ENCODE measurements around the gene PYGB.
A peak's percentile ranks its signal among the peaks of the same experiment; 100 is the strongest.
"Not testable (repeated sequence)": the region's sequence is repeated elsewhere in the genome, so short reads cannot be mapped to it uniquely, and the experiment has no call there.

The PYGB gene

DNA sequence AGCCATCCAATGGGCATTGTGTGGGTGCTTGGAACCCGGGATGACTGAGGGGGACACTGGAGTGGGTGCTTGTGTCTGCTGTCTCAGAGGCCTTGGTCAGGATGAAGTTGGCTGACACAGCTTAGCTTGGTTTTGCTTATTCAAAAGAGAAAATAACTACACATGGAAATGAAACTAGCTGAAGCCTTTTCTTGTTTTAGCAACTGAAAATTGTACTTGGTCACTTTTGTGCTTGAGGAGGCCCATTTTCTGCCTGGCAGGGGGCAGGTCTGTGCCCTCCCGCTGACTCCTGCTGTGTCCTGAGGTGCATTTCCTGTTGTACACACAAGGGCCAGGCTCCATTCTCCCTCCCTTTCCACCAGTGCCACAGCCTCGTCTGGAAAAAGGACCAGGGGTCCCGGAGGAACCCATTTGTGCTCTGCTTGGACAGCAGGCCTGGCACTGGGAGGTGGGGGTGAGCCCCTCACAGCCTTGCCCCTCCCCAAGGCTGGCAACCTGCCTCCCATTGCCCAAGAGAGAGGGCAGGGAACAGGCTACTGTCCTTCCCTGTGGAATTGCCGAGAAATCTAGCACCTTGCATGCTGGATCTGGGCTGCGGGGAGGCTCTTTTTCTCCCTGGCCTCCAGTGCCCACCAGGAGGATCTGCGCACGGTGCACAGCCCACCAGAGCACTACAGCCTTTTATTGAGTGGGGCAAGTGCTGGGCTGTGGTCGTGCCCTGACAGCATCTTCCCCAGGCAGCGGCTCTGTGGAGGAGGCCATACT, 49.4 kb downstream of the PYGB start:
- DNase-seq: no peak

DNA sequence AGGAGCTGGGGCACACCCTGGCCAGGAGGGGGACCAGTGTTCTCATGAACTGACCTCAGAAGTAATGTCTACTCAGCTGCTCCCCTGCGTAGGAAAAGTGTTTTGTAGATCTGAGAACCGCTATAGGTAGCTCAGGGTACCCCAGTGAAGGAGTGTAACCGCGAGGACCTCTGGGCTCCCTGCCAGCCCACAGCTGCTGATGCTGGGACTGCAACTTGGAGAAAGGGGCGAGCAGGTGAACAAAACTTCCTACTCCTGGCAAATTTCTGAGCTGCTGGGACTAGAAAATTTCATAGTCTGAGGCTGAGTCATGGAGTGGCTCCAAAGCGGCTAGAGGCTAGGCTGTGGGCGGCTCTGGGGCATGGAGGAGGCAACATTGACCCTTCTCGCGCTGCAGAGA, 51.9 kb downstream of the PYGB start:
- no peak for DNase-seq

DNA sequence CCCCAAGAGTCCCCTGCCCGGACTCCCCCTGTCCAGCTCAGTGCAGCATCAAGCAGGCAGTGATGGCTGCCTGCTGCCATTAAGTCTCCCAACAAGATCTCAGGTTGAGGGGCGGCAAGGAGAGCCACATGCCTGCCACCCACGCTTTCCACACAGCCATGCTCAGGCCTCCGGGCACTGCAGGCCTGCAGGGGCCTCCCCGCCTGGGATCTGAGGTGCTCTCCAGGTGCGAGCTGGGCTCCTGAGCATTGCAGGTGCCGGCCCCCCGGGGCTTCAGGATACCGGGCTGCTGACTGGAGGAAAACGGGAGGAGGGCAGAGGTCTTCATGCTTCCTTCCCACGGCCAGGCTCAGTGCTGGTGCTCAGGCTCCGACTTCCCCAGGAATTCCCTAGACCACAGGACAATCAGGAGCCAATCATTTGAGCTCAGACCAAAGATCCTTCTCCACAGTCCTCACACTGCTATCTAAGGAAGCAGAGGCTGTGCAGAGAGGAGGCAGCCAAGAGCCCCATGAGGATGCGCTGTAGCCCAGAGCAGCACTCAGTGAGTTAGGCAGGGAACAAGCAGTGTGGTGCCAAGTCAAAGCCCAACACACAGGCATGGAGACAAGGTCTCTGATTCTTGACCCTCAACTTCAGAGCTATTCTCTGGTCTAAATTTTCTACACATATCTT, 52.7 kb downstream of the PYGB start:
- no peak for DNase-seq

DNA sequence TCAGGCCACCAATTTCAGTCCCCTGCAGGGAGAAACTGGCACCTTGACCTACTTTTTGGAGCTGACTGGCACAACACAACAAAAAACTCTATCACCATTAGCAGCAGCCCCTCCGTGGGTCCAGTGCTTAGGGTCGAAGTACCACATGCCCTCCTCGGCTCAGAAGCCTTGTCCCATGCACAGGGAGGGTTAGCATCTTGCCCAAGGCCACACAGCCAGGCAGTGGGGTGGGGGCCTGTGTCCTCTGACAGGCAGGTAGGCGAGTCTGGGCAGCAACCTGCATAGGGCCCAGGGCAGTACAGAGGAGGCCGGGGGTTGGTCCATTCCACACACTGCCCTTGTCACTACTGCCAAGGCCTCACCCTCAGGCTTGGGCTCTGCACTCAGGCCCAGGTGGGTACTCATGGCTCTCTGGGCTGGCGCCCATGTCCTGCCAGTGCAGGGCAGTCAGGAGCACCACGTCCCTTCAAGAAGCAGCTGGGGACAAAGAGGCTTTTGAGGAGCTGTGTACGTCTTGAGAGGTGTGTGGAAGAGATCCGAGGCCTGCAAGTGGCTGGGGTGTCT, 53.6 kb downstream of the PYGB start:
- DNase-seq: no peak

DNA sequence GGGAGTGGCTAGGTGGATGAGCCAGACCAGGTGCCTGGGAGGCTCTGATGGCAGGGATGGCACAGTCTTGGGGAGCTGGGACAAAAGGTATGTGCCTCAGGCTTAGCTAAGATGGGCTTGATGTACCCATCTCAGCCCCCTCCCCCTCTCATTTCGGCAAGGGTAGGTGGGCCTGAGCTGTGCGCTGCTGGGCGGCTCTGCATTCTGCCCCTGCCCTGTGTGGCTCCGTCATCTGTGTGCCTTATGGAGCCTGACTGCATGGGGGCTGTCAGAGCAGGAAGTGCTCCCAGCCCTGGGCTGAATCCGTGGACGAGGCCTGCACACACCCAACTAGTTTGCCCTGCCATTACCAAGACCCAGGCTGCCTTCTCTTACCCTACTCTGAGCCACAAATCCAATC, 54.7 kb downstream of the PYGB start:
- no peak for DNase-seq

DNA sequence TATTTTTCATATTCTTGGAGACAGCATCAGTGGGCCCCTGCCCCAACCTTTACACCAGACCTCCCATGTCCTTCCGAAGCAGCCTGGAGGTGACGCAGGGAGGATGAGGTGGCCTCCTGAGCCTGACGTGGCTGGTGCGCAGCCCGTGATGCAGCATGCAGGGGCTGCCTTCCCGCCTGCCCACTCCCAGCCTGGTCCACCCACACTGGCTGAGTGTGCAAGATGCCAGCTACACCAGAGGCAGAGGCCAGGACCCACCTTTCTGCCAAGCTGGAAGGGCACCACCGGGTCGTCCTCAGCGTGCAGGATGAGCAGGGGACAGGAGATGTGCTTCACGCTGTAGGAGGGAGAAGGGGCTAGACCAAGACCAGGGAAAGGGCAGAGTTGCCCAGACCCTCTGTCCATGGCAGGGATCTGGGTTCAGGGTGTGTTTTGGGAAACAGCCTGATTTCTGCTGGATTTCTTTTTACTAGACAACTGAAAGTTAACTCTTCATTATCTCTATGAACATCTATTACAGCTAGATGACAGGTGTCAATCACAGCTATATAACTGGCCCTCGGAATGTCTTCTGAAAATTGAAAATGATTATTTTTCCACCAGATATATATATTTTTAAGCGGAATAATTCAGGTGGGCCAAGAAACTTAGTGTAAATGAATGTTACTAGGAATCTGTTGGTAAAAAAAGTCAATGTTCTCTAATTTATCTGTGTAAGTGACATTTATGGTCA, 55.6 kb downstream of the PYGB start:
- no peak for DNase-seq

DNA sequence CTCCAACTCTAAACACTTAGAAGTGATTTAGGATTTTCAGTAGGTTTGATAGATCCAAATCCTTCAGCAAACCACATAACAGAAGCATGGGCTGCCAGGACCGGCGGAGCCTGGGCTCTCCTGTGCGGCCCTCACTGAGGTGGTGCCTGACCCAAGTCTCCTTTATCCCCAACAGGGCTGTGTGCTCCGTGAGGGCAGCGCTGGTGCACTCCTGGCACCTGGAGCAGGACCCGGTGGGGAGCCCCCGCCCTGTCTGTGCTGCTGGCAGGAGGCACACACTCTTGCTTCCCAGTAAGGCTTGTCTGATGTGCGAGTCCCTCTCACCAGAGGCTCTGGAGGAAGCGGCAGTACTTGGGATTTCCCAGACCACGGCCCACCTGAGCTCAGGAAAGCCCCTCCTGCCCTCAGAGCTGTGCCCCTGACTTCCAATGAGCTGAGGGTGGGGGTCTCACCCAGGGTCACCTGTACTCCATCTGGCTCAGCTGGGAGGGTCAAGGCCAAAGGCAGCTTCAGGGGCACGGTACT, 56.2 kb downstream of the PYGB start:
- no peak for DNase-seq

DNA sequence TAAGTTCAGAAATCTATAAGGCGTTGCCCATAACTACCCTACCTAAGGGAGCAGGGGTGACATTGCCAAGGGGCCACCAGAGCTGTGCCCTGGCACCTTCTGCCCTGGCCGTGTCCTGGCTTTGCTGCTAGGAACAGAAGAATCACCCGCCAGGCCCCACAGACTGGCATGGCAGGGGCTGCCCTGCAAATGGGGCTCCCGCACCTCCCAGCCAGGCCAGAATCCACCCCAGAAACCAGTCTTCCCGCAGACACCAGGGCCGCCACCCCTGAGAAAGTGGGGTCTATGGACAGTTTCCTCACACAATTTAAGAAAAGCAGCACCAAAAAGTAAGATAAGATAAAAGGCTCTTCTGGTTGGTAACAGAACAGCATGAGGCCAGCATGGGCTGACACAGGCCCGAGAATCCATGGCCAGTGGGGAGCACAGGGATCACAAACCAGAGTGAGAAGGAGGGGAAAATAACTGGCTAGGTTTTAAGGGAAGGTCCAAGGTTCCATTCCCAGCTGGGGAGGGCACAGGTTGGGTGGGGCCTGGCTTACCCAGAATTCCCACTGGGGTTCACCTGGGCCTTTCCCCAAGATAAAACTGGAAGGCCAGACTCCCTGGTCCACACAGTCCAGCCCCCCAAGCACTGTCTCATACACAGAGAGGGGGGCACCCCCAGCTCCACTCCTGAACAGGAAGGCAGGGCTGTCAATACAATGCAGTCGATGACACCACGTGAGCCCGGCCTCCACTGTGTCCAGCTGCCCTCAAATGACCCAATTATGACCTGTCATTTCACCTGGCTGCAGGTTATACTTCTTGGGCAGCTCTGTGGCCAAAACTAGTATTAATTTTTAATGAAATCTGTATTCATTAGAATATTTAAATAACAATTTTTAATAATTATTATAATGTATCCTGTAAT, 59.4 kb downstream of the PYGB start:
- DNase-seq: no peak

DNA sequence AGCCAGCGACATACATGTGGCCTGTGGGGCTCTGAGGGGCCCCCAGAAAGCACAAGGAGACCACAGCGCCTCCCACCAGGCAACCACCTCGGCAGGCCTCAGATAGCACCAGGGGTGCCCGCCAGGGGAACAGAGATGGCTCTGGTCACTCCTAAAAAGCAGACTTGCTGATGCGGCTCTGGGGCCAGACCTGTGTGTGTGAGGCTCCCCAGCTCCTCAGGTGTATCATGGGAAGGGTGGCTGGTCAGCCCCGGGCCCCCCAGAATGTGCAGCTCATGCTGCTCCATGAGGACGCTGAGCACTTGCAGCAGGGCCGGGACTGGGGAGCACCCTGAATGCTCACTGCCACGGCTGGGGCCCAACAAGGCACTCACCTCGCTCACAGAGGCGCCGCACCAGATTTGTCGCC, 60.2 kb downstream of the PYGB start:
- no peak for DNase-seq

DNA sequence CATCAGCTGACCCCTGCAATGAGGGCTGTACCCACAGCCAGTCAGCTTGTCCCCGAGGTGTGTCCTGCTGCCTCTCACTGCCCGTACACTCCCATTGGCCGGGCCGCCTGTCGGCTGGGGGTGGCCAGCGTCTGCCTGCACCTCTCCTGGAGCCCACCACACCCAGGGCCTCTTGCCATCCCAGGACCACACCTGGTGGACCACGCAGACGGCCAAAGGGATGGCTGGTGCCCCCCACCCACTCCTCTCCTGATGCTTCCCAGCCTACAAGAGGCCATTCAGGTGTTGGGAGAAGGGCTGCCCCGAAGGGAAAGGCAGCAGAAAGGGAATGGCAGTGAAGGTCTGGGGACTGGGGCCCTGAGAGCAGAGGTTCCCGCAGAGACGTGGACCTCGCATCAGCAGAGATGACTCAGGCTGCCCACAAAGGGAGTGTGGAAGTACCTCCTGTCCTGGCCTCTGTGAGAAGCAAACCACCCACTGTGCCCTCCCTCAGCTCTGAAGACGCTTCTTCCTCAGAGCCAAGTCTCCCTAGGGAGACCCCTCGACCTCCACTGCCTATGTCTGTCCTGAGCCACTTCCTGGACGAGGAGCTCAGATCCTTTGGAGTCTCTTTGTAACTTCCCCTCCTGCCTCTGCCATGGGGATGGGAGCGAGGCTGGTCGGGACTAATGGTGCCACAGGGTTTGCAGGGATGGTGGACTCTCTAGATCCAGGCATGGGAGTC, 60.9 kb downstream of the PYGB start:
- no peak for DNase-seq

DNA sequence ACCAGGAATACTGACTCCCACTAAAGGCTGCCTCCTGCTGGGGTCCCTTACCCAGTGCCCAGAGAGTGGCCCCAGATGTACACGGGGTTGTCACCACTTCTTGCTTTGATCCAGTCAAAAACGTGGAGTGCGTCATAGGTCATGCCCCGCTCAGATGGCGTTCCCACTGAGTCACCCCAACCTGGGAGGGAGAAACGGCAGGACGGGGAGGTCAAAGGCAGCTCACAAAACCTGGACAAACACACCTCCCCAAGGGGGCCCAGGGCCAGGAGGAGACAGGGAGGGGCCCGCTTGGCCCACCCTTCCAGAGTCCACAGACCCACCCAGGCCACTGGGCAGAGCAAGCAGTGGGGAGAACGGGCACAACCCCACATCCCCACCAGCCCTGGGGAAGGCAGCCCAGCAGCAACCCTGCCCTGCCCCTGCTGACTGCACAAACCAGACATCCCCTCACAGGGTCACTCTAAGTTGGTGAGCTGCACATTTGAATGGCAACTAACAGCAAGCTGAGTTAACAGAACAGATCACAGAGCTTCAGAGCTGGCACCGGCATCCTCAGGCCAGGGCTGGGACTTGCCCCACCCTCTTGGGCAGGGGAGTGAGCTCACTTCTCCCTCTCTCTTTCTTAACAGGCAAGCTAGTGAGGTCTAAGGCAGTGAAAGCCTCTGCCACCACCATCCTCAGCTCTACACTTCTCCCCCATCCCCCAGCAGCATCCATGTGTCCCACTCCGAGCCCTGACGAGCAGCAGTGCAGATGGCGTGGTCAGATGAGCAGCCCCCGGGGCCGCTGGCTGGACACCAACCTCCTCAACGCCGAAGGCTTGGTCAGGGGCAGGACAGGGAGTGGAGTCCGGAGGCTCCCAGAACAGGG, 61.7 kb downstream of the PYGB start:
- DNase-seq: no peak

DNA sequence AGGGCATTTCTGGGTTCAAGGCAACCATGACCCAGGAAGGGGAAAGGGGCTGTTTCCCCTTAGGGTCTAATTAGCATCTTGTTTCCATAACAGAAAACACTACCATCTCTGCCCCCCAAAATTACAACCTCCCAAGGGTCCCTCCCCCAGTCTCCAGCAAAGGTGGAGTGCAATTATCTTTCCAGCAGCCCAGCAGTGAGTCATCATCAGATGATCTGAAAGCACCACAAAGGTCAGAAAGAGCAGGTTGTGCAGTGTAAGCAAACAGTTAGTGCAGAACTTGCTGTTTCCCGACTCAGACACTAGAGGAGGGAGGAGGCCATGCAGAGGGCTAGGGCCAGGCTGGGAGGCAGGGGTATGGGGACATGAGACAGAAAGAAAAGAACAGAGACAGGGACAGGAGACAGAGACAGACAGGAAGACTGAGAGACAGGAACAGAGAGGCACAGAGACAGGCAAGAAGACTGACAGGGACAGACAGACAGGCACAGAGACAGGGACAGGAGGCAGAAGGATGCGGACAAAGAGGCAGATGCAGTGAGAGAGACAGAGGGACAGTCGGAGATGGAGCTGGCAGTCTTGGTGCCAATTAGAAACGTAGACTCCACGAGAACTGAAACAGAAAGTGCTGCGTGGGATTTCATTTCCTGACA, 62.5 kb downstream of the PYGB start:
- DNase-seq: peak; percentile 65 to 69

DNA sequence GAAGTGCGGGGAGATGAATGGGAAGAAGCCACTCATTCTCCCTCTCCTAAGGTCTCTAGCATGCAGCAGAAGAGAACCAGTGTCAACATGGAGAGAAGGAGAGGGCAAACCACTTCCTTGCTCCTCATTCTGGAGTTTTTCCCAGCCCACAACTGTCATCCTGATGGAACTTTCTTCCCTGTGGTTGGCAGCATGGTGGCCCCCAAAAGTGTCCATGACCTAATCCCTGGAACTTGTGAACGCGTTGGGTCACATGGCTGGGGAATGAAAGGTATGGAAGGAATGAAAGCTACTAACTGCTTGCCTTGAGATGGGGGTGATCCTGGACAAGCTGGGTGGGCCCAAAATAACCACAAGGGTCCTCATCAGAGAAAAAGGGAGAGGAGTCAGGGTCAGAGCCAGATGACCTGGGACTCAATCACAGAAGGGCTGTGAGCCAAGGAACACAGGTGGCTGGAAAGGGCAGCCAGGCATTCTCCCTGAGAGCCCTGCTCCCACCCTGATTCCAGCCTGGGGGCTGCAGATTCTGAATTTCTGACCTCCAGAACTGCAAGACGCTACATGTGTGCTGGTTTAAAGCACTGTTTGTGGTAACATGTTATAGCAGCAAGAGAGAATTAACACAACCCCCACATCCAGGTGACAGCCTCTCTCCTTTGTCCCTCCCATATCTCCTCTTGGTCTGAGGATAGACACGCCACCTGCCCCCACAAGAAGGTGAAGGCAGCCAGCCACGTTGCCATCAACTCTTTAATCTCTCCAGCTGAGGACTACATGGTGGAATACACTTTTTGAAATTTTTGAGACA, 63.2 kb downstream of the PYGB start:
- no peak for DNase-seq

DNA sequence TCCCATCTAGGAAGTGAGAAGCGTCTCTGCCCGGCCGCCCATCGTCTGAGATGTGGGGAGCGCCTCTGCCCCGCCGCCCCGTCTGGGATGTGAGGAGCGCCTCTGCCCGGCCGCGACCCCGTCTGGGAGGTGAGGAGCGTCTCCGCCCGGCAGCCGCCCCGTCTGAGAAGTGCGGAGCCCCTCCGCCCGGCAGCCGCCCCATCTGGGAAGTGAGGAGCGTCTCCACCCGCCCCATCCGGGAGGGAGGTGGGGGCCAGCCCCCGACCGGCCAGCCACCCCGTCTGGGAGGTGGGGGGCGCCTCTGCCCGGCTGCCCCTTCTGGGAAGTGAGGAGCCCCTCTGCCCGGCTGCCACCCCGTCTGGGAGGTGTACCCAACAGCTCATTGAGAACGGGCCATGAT, 64.8 kb downstream of the PYGB start:
- DNase-seq: not testable (repeated sequence)

DNA sequence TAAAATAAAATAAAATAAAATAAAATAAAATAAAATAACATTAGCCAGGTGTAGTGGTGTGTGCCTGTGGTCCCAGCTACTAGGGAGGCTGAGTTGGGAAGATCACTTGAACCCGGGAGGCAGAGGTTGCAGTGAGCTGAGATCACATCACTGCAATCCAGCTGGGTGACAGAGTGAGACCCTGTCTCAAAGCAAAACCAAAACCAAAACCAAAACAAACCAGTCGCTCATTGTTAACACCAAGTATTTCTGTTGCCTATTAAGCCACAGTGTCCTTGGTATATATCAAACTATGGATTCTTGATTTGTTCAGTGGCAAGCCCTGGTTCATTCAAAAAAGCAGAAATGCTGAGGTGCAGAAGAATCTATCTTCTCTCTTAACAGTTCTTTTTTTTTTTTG, 65.7 kb downstream of the PYGB start:
- DNase-seq: no peak

DNA sequence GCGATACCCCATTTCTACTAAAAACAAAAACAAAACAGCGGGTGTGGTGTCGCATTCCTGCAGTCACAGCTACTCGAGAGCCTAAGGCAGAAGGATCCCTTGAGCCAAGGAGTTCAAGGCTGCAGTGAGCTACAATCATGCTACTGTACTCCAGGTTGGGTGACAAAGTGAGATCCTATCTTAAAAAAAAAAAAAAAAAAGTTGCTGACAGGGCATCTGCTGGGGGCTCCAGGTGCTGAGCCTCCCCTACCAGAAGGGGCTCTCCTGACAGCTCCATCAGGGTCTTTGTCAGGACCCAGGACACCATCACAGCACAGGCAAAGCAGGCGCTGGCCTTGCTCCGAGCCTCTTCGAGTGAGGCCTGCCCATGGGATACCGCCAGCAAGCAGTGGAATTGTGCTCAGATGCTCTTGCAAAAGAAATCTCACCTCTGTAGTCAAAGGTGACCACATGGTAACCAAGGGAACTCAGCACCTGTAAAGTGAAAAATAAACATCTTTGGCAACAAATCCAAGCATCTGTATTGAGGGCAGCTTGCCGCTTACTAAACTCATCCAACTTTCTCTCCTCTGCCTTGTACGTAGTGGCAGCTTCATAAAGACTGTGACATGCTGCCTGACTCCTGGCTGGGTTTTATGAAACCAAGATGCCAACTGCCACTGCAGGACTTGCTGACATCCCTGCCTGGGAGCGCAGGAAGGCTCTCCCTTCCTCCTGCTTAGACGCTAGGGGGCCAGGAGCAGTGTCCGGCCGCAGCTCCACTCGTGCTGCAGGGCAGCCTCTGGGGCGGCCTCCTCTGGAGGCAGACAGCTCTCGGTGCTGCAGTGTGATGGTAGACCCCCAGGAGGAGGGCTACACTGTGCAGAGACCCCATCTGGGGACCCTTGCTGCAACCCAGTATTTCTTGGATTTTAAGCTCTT, 66.9 kb downstream of the PYGB start:
- peak in 1 of 2 experiments; percentile 7 for DNase-seq

DNA sequence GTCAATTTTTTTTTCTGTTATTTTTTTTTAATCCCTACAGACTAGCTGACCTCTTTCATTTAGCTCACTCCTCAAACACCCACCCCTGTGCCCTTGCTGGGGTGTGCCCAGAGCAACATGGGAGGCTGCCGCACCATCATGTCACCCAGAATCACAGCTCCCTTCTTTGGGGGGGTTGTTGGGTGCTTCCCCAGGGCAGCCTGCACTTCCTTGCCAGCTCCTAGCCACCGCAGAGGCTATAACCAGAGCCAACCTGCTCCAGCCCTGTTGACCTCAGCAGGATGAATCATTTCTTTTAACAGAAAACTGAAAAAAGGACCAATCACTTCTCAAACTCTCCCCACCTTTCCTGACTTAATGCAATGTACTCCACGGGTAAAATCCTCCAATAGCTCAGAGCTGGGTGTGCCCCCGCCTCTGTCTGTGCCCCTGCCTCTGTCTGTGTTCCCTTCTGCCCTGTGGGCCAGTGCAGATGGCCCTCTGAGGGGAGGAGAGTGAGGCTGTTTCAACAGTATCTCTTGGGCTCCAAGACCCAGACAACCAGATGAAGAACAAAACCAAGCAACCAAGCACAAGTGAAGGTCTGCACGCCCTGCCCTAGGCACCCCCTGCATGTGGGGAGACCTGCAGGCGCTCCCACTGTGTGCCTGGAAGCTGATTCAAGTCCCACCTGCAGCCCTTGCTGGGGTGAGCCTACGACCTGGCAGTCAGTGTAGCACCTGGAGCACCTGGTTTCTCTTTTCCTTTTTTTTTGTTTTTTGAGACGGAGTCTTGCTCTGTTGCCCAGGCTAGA, 67.7 kb downstream of the PYGB start:
- peak; percentile 1 to 5 for DNase-seq

Measured in activated T-cell treated with anti-CD3 and anti-CD28 coated beads, Interleukin-2, amount 50 U/mL, for 48 hours (primary cell).